ENCODE results near the gene SRSF9. TPM values are rescaled to one million over a fixed set of nuclear protein-coding genes. Genes with fewer than 3 reads are reported as not detected.

SRSF9 gene
- total and polyA plus RNA-seq, 12 donors = 25.4 to 54.7 (median 32.0) TPM

DNA sequence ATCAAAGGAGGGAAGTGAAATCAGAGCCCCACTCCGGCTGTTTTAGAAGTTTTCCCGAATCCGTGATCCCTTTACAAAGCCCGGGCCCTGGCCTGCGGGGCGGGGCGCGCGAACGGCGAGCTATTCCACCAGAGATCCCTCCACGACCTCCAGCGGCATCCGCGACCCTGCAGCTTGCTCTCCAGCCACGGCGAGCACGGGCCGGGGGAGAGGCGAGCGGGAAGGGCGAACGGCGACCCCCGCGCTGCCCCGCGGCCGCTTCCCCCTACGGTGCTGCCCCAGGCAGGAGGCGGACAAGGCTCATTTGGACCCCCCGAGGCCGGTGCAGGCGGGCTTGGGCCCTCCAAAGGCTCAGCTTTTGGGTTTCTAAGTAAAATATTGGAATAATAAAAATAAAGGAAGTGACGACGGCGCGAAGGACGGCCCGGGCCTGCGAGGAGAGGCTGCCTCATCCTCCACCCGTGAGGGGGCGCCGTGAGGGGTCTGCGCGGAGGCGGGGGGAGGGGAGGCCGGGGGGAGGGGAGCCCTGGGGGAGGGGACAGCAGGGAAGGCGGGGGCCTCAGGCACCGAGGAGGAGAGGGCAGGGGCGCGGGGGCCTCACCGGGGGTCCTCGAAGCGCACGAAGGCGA lies 613 bp downstream of the SRSF9 start:
- 1% methylated on average over 48 to 57 of the region's 57 CpGs for WGBS, 2 donors
- TF ChIP-seq, protein P1, sequence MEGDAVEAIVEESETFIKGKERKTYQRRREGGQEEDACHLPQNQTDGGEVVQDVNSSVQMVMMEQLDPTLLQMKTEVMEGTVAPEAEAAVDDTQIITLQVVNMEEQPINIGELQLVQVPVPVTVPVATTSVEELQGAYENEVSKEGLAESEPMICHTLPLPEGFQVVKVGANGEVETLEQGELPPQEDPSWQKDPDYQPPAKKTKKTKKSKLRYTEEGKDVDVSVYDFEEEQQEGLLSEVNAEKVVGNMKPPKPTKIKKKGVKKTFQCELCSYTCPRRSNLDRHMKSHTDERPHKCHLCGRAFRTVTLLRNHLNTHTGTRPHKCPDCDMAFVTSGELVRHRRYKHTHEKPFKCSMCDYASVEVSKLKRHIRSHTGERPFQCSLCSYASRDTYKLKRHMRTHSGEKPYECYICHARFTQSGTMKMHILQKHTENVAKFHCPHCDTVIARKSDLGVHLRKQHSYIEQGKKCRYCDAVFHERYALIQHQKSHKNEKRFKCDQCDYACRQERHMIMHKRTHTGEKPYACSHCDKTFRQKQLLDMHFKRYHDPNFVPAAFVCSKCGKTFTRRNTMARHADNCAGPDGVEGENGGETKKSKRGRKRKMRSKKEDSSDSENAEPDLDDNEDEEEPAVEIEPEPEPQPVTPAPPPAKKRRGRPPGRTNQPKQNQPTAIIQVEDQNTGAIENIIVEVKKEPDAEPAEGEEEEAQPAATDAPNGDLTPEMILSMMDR (IDR thresholded peaks at IDR 0.05) = no peak

DNA sequence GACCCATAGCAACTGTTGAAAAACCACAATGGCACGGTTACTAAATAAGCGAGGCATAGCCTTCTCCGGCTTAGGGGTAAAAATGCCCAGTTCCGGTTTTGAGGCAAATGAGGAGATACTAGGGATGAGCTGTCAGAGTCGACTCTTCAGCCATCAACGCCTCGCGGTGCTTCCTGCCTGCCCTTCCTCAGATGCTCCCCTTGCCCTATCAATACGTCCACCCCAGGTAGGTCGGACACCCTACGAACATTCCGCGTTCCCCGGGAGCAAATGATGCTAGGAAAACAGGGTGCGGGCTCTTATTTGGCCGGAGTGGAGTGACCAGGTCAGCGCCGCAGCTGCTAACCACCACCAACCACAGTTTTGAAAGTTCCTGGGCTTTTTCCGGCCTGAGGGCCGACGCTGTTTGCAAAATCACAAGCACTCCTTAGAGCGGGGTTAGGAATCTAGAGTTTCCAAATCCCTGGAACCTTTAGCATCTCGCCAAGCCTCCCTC lies 1.2 kb downstream of the SRSF9 start:
- intact Hi-C loops (cut with DNase I) = no loop called here
- no peaks in the 10 kb centered on the region for H3K27me3 ChIP-seq
- H3K4me1 ChIP-seq = peaks cover 2 to 52% (median 36%) of the 10 kb centered on the region in 9 donors
- H3K36me3 ChIP-seq = peaks cover 0 to 45% (median 23%) of the 10 kb centered on the region in 9 donors
- ATAC-seq (peak in 4 of 8 donors; percentile 0 to 15 (median 4)), DNase-seq (peak; percentile 17 to 20)
- TF ChIP-seq, protein P1 (IDR thresholded peaks at IDR 0.05) = no peak
- H3K27ac ChIP-seq = peak overlapping the region; percentile 70 to 97 (median 95)
- WGBS, 2 donors = 3 to 5% methylated on average over 23 of the region's 23 CpGs
- no peaks in the 10 kb centered on the region for H3K9me3 ChIP-seq
- peak overlapping the region; percentile 70 to 99 (median 92) for H3K4me3 ChIP-seq

More for the DNA sequence above, 613 bp downstream of the SRSF9 start:
- H3K4me1 ChIP-seq = peaks cover 2 to 52% (median 36%) of the 10 kb centered on the region in 9 donors
- peak; percentile 31 to 59 (median 46) for ATAC-seq
- H3K36me3 ChIP-seq = peaks cover 0 to 39% (median 17%) of the 10 kb centered on the region in 9 donors
- H3K27ac ChIP-seq = peak overlapping the region; percentile 70 to 97 (median 95)
- peak; percentile 44 to 49 for DNase-seq
- peak overlapping the region; percentile 70 to 99 (median 92) for H3K4me3 ChIP-seq
- H3K9me3 ChIP-seq = no peaks in the 10 kb centered on the region
- H3K27me3 ChIP-seq = no peaks in the 10 kb centered on the region
- intact Hi-C loops (cut with DNase I) = no loop called here

DNA sequence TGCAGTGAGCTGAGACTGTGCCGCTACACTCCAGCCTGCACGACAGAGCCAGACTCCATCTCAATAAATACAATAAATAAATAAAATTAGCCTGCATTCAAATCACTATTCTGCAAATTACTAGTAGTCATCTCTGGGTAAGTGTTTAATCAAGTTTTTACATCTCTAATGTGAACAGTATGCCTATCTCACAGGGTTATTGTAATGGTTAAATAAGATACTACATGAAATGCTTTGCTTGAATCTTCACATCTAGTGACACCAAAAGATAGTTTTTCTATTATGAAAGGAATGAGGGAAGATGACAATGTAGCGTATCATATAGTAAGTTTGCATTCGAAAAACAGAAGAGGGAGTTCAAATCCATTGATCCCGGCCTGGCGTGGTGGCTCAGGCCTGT lies 2.1 kb downstream of the SRSF9 start:
- Histone ChIP-seq H3K36me3 (peaks cover 0 to 54% (median 32%) of the 10 kb centered on the region in 9 donors), H3K27me3 (no peaks in the 10 kb centered on the region), H3K27ac (peak overlapping the region in 1 of 10 donors; percentile 24), H3K4me1 (peaks cover 2 to 52% (median 36%) of the 10 kb centered on the region in 9 donors), H3K4me3 (no peak overlapping the region), H3K9me3 (no peaks in the 10 kb centered on the region)
- TF ChIP-seq, protein P1 (IDR thresholded peaks at IDR 0.05) = no peak
- DNase-seq = no peak
- WGBS, 2 donors = 94% methylated on average over 6 of the region's 6 CpGs
- ATAC-seq = no peak
- intact Hi-C loops (cut with DNase I) = no loop called here

DNA sequence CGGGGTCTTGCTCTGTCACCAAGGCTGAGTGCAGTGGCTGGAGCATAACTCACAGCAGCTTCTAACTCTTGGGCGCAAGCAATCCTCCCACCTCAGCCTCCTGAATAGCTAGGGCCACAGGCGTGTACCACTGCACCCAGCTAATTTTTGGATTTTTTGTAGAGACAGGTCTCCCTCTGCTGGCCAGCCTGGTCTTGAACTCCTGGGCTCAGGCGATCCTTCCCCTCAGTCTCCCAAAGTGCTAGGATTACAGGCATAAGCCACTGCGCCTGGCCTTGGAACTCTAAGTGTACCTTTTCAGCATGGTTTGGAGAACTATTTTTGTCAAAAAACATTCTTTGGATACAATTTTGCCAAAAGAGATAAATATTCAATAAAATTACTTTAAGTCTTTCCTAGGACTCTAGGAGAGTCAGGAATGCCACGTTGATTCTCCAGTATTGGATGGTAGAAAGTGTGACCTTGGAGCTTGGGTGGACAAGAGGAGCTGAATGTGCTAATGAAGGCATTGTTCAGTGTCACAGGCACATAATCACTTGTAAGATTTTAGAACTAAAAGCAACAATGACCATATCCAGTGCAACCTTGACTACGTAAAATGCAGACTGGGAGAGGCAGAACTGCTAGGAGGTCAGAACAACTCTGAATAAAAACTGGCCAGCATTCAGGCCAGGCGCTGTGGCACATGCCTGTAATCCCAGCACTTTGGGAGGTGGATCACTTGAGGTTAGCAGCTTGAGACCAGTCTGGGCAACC lies 2.8 kb downstream of the SRSF9 start:
- Histone ChIP-seq H3K4me1 (peaks cover 2 to 52% (median 36%) of the 10 kb centered on the region in 9 donors), H3K4me3 (no peak overlapping the region), H3K9me3 (no peaks in the 10 kb centered on the region), H3K27ac (peak overlapping the region in 3 of 10 donors; percentile 4 to 33 (median 24)), H3K27me3 (no peaks in the 10 kb centered on the region), H3K36me3 (peaks cover 0 to 61% (median 35%) of the 10 kb centered on the region in 9 donors)
- no peak for ATAC-seq
- intact Hi-C loops (cut with DNase I) = no loop called here
- 56 to 57% methylated on average over 8 of the region's 8 CpGs for WGBS, 2 donors
- peak in 1 of 2 donors; percentile 7 for DNase-seq
- TF ChIP-seq, protein P1 (IDR thresholded peaks at IDR 0.05) = peak; percentile 7 to 63 (median 51)

All from heart right ventricle (tissue), 16 donors.